ENCODE results near the gene ARPC4. TPM values are rescaled to one million over a fixed set of nuclear protein-coding genes. Genes with fewer than 3 reads are reported as not detected.

The ARPC4 gene
- total and polyA plus RNA-seq, 5 donors from 2014 or later, result 203 to 384 (median 305) TPM

GRCh38 chr3:9749645-9750555, 43.0 kb upstream of the ARPC4 start, which contains the start of gene OGG1:
Gene OGG1 (plus strand): TSS chr3:9749952. CDS start chr3:9750287, 335 bp downstream.
- H3K4me1 ChIP-seq (ENCODE audit: control insufficient read depth, insufficient read depth, low read length, poor library complexity, severe bottlenecking), result peaks cover 32% of the 10 kb centered on the region
- H3K27me3 ChIP-seq (ENCODE audit: control insufficient read depth, insufficient read depth, low read length), result no peaks in the 10 kb centered on the region
- Mint-ChIP-seq H3K27me3 (no peaks in the 10 kb centered on the region), H3K4me1 (peaks cover 11 to 52% (median 32%) of the 10 kb centered on the region in 4 donors), H3K9me3 (no peaks in the 10 kb centered on the region), H3K27ac (peak within 1 kb of the TSS; percentile 94 to 99 (median 98)), H3K36me3 (peaks cover 31% of the 10 kb centered on the region), H3K4me3 (peak within 1 kb of the TSS; percentile 88 to 99 (median 96))
- peak within 1 kb of the TSS; percentile 76 for H3K27ac ChIP-seq (ENCODE audit: insufficient read depth, low read length, poor library complexity, severe bottlenecking)
- ATAC-seq (ENCODE audit: low read depth in 2 of 2) (peak; percentile 98), DNase-seq (peak; percentile 96 to 99 (median 97))
- H3K36me3 ChIP-seq (ENCODE audit: control insufficient read depth, insufficient read depth, low read length), result peaks cover 45% of the 10 kb centered on the region
- no peaks in the 10 kb centered on the region for H3K9me3 ChIP-seq (ENCODE audit: control insufficient read depth in 2 of 2, low read length in 2 of 2)
- peak within 1 kb of the TSS; percentile 91 for H3K4me3 ChIP-seq (ENCODE audit: low read depth, low read length)

- peaks cover 32% of the 10 kb centered on the region for H3K36me3 Mint-ChIP-seq
Observed at GRCh38 chr3:9750556-9751411, 42.1 kb upstream of the ARPC4 start.

GRCh38 chr3:9754678-9755077, 38.2 kb upstream of the ARPC4 start:
- Histone ChIP-seq H3K9me3 (ENCODE audit: control insufficient read depth in 2 of 2, low read length in 2 of 2) (no peaks in the 10 kb centered on the region), H3K36me3 (ENCODE audit: control insufficient read depth, insufficient read depth, low read length) (peaks cover 48% of the 10 kb centered on the region), H3K27me3 (ENCODE audit: control insufficient read depth, insufficient read depth, low read length) (no peaks in the 10 kb centered on the region), H3K4me3 (ENCODE audit: low read depth, low read length) (peak overlapping the region; percentile 24), H3K27ac (ENCODE audit: insufficient read depth, low read length, poor library complexity, severe bottlenecking) (no peak overlapping the region), H3K4me1 (ENCODE audit: control insufficient read depth, insufficient read depth, low read length, poor library complexity, severe bottlenecking) (peaks cover 30% of the 10 kb centered on the region)
- Mint-ChIP-seq H3K4me3 (peak overlapping the region; percentile 27 to 81 (median 66)), H3K36me3 (peaks cover 26% of the 10 kb centered on the region), H3K27me3 (no peaks in the 10 kb centered on the region), H3K27ac (peak overlapping the region; percentile 75 to 95 (median 84)), H3K9me3 (no peaks in the 10 kb centered on the region), H3K4me1 (peaks cover 10 to 49% (median 35%) of the 10 kb centered on the region in 4 donors)
- ATAC-seq (ENCODE audit: low read depth in 2 of 2) (no peak), DNase-seq (peak in 1 of 3 donors; percentile 53)

More at GRCh38 chr3:9750556-9751411, 42.1 kb upstream of the ARPC4 start:
- no peaks in the 10 kb centered on the region for H3K9me3 Mint-ChIP-seq
- H3K27ac Mint-ChIP-seq, result peak overlapping the region; percentile 94 to 99 (median 98)
- ATAC-seq (ENCODE audit: low read depth in 2 of 2) (no peak), DNase-seq (peak in 1 of 3 donors; percentile 18)
- Histone ChIP-seq H3K27ac (ENCODE audit: insufficient read depth, low read length, poor library complexity, severe bottlenecking) (peak overlapping the region; percentile 76), H3K9me3 (ENCODE audit: control insufficient read depth in 2 of 2, low read length in 2 of 2) (no peaks in the 10 kb centered on the region), H3K4me3 (ENCODE audit: low read depth, low read length) (peak overlapping the region; percentile 91), H3K36me3 (ENCODE audit: control insufficient read depth, insufficient read depth, low read length) (peaks cover 37% of the 10 kb centered on the region), H3K27me3 (ENCODE audit: control insufficient read depth, insufficient read depth, low read length) (no peaks in the 10 kb centered on the region), H3K4me1 (ENCODE audit: control insufficient read depth, insufficient read depth, low read length, poor library complexity, severe bottlenecking) (peaks cover 36% of the 10 kb centered on the region)
- H3K27me3 Mint-ChIP-seq, result no peaks in the 10 kb centered on the region
- peak overlapping the region; percentile 88 to 99 (median 96) for H3K4me3 Mint-ChIP-seq
- peaks cover 14 to 57% (median 37%) of the 10 kb centered on the region in 4 donors for H3K4me1 Mint-ChIP-seq

GRCh38 chr3:9757427-9757826, 35.5 kb upstream of the ARPC4 start:
- Histone ChIP-seq H3K4me3 (ENCODE audit: low read depth, low read length) (no peak overlapping the region), H3K27me3 (ENCODE audit: control insufficient read depth, insufficient read depth, low read length) (no peaks in the 10 kb centered on the region), H3K4me1 (ENCODE audit: control insufficient read depth, insufficient read depth, low read length, poor library complexity, severe bottlenecking) (peaks cover 9% of the 10 kb centered on the region), H3K27ac (ENCODE audit: insufficient read depth, low read length, poor library complexity, severe bottlenecking) (no peak overlapping the region), H3K9me3 (ENCODE audit: control insufficient read depth in 2 of 2, low read length in 2 of 2) (no peaks in the 10 kb centered on the region), H3K36me3 (ENCODE audit: control insufficient read depth, insufficient read depth, low read length) (peaks cover 37% of the 10 kb centered on the region)
- H3K9me3 Mint-ChIP-seq, result peaks cover 0 to 2% (median 0%) of the 10 kb centered on the region in 7 donors
- peaks cover 31% of the 10 kb centered on the region for H3K36me3 Mint-ChIP-seq
- no peak for ATAC-seq (ENCODE audit: low read depth in 2 of 2)
- peak overlapping the region in 1 of 3 donors; percentile 47 for H3K27ac Mint-ChIP-seq
- no peak overlapping the region for H3K4me3 Mint-ChIP-seq
- H3K27me3 Mint-ChIP-seq, result no peaks in the 10 kb centered on the region
- peaks cover 6 to 26% (median 16%) of the 10 kb centered on the region in 4 donors for H3K4me1 Mint-ChIP-seq
- no peak for DNase-seq

GRCh38 chr3:9760779-9761505, 31.9 kb upstream of the ARPC4 start:
- Mint-ChIP-seq H3K27ac (peak overlapping the region in 1 of 3 donors; percentile 73), H3K4me3 (no peak overlapping the region), H3K36me3 (peaks cover 28% of the 10 kb centered on the region), H3K27me3 (no peaks in the 10 kb centered on the region), H3K9me3 (peaks cover 0 to 2% (median 0%) of the 10 kb centered on the region in 7 donors), H3K4me1 (peaks cover 0 to 7% (median 3%) of the 10 kb centered on the region in 4 donors)
- no peaks in the 10 kb centered on the region for H3K4me1 ChIP-seq (ENCODE audit: control insufficient read depth, insufficient read depth, low read length, poor library complexity, severe bottlenecking)
- H3K36me3 ChIP-seq (ENCODE audit: control insufficient read depth, insufficient read depth, low read length), result peaks cover 29% of the 10 kb centered on the region
- DNase-seq (no peak), ATAC-seq (ENCODE audit: low read depth in 2 of 2) (no peak)
- H3K27me3 ChIP-seq (ENCODE audit: control insufficient read depth, insufficient read depth, low read length), result no peaks in the 10 kb centered on the region
- no peak overlapping the region for H3K27ac ChIP-seq (ENCODE audit: insufficient read depth, low read length, poor library complexity, severe bottlenecking)
- H3K9me3 ChIP-seq (ENCODE audit: control insufficient read depth in 2 of 2, low read length in 2 of 2), result no peaks in the 10 kb centered on the region
- no peak overlapping the region for H3K4me3 ChIP-seq (ENCODE audit: low read depth, low read length)

GRCh38 chr3:9761919-9762318, 31.0 kb upstream of the ARPC4 start:
- Mint-ChIP-seq H3K9me3 (peaks cover 0 to 2% (median 0%) of the 10 kb centered on the region in 7 donors), H3K27me3 (no peaks in the 10 kb centered on the region), H3K4me1 (peaks cover 0 to 10% (median 4%) of the 10 kb centered on the region in 4 donors), H3K36me3 (peaks cover 31% of the 10 kb centered on the region), H3K27ac (no peak overlapping the region), H3K4me3 (no peak overlapping the region)
- H3K27ac ChIP-seq (ENCODE audit: insufficient read depth, low read length, poor library complexity, severe bottlenecking), result no peak overlapping the region
- DNase-seq (no peak), ATAC-seq (ENCODE audit: low read depth in 2 of 2) (no peak)
- no peak overlapping the region for H3K4me3 ChIP-seq (ENCODE audit: low read depth, low read length)
- no peaks in the 10 kb centered on the region for H3K27me3 ChIP-seq (ENCODE audit: control insufficient read depth, insufficient read depth, low read length)
- H3K4me1 ChIP-seq (ENCODE audit: control insufficient read depth, insufficient read depth, low read length, poor library complexity, severe bottlenecking), result no peaks in the 10 kb centered on the region
- H3K36me3 ChIP-seq (ENCODE audit: control insufficient read depth, insufficient read depth, low read length), result peaks cover 20% of the 10 kb centered on the region
- H3K9me3 ChIP-seq (ENCODE audit: control insufficient read depth in 2 of 2, low read length in 2 of 2), result no peaks in the 10 kb centered on the region

- Histone ChIP-seq H3K27me3 (ENCODE audit: control insufficient read depth, insufficient read depth, low read length) (no peaks in the 10 kb centered on the region), H3K36me3 (ENCODE audit: control insufficient read depth, insufficient read depth, low read length) (peaks cover 16% of the 10 kb centered on the region), H3K4me3 (ENCODE audit: low read depth, low read length) (no peak overlapping the region), H3K4me1 (ENCODE audit: control insufficient read depth, insufficient read depth, low read length, poor library complexity, severe bottlenecking) (no peaks in the 10 kb centered on the region), H3K27ac (ENCODE audit: insufficient read depth, low read length, poor library complexity, severe bottlenecking) (no peak overlapping the region), H3K9me3 (ENCODE audit: control insufficient read depth in 2 of 2, low read length in 2 of 2) (no peaks in the 10 kb centered on the region)
- no peak overlapping the region for H3K4me3 Mint-ChIP-seq
- H3K9me3 Mint-ChIP-seq, result peaks cover 0 to 2% (median 0%) of the 10 kb centered on the region in 7 donors
- H3K4me1 Mint-ChIP-seq, result peaks cover 0 to 14% (median 9%) of the 10 kb centered on the region in 4 donors
- H3K27ac Mint-ChIP-seq, result no peak overlapping the region
- DNase-seq (no peak), ATAC-seq (ENCODE audit: low read depth in 2 of 2) (no peak)
- peaks cover 32% of the 10 kb centered on the region for H3K36me3 Mint-ChIP-seq
- no peaks in the 10 kb centered on the region for H3K27me3 Mint-ChIP-seq
Observed at GRCh38 chr3:9762871-9763270, 30.0 kb upstream of the ARPC4 start.
